Endothelial cell of umbilical vein (primary cell): ENCODE data around the gene SH3BP2. TPM values are rescaled to one million over a fixed set of nuclear protein-coding genes. Genes with fewer than 3 reads are reported as not detected.
A peak's percentile ranks its signal among the peaks of the same experiment; 100 is the strongest.

Experiments used
- BruUV-seq: library from RNA; stranded (reverse); fragments of 400-500 nt; replicated peaks from 2 replicates; lab custom pipeline; 2021; lab: Mats Ljungman, UMichigan
- CTCF ChIA-PET: fragments of 300-600, 350-600 bp; sonication (Branson Sonifier 250); formaldehyde crosslinking; loops from one replicate; lab custom pipeline; 2021; ENCODE audit warnings: antibody characterized with exemption, inconsistent platforms; lab: Charles Lee
- POLR2A ChIA-PET: fragments of 300-600, 350-600 bp; sonication (Branson Sonifier 250); formaldehyde crosslinking; loops from one replicate; lab custom pipeline; 2021; ENCODE audit warnings: antibody characterized with exemption, inconsistent platforms; lab: Charles Lee
- DNase-seq: peaks from one replicate; pipeline ENCODE4 v3.0.0-alpha.2; 2011; ENCODE audit warnings: low read depth, low spot score
- FAIRE-seq: peaks from 2 replicates; lab custom pipeline; 2011; peaks lifted over from hg19 to GRCh38; lab: Jason Lieb, UNC
- H2AFZ ChIP-seq: 2 replicates; pipeline ENCODE4 v1.6.0; 2012; ENCODE audit warnings: low read depth, low read length, control low read depth, inconsistent platforms
- H3K27ac ChIP-seq: 2 replicates; pipeline ENCODE4 v1.5.1; 2011; ENCODE audit warnings: low read depth, mild to moderate bottlenecking, control low read depth, low read length, moderate library complexity; ENCODE audit not compliant: insufficient read depth
- H3K27me3 ChIP-seq, 2 experiments: 2 replicates each; pipeline versions ENCODE4 v1.6.0 to v1.6.1; 2011; ENCODE audit warnings: low read length in 2 of 2, mixed read lengths in 1 of 2; ENCODE audit not compliant: control insufficient read depth in 2 of 2, insufficient read depth in 2 of 2
- H3K36me3 ChIP-seq, 2 experiments: 2 replicates in 1 of 2; 3 replicates in 1 of 2; pipeline ENCODE4 v1.5.1; 2011; ENCODE audit warnings: low read length in 2 of 2, mild to moderate bottlenecking in 1 of 2, moderate library complexity in 1 of 2; ENCODE audit not compliant: control insufficient read depth in 2 of 2, insufficient read depth in 2 of 2; ENCODE audit errors: extremely low read depth in 1 of 2
- H3K4me1 ChIP-seq: 3 replicates; pipeline ENCODE4 v1.5.1; 2011; ENCODE audit warnings: mild to moderate bottlenecking, low read length; ENCODE audit not compliant: control insufficient read depth, insufficient read depth; ENCODE audit errors: extremely low read depth
- H3K4me2 ChIP-seq: 2 replicates; pipeline ENCODE4 v1.6.1; 2011; ENCODE audit warnings: low read length, control low read depth, mixed read lengths; ENCODE audit not compliant: insufficient read depth
- H3K4me3 ChIP-seq, 3 experiments: fragments of 200-600 bp in 1 of 3; sonication (generic), shearing (Covaris generic) in 1 of 3; replicated peaks in 1 of 3; 2 replicates each; pipeline ENCODE4 v1.5.1; 2011 to 2016; ENCODE audit warnings: control low read depth in 3 of 3, low read length in 3 of 3, mild to moderate bottlenecking in 2 of 3, inconsistent platforms in 1 of 3, low read depth in 1 of 3, moderate library complexity in 1 of 3; ENCODE audit not compliant: insufficient read depth in 1 of 3
- H3K79me2 ChIP-seq: 2 replicates; pipeline ENCODE4 v1.6.0; 2012; ENCODE audit warnings: low read length, inconsistent platforms; ENCODE audit not compliant: control insufficient read depth, insufficient read depth
- H3K9ac ChIP-seq: replicated peaks from 2 replicates; pipeline ENCODE3; 2011; ENCODE audit warnings: low read length, control low read depth; ENCODE audit not compliant: insufficient read depth; ENCODE audit errors: extremely low read depth
- H3K9me1 ChIP-seq: replicated peaks from 3 replicates; pipeline ENCODE4 v1.6.0; 2011; ENCODE audit warnings: mild to moderate bottlenecking, low read length; ENCODE audit not compliant: control insufficient read depth, insufficient read depth; ENCODE audit errors: extremely low read depth
- H3K9me3 ChIP-seq: replicated peaks from 2 replicates; pipeline ENCODE4 v1.5.1; 2012; ENCODE audit warnings: low read length, inconsistent platforms; ENCODE audit not compliant: control insufficient read depth, insufficient read depth
- H4K20me1 ChIP-seq: replicated peaks from 2 replicates; pipeline ENCODE3; 2011; ENCODE audit warnings: mild to moderate bottlenecking, low read length; ENCODE audit not compliant: control insufficient read depth, insufficient read depth; ENCODE audit errors: extremely low read depth
- EZH2 ChIP-seq: IDR thresholded peaks from 2 replicates; pipeline ENCODE4 v1.6.1; 2012; ENCODE audit warnings: borderline replicate concordance, low read depth, mild to moderate bottlenecking, moderate library complexity, low read length, inconsistent platforms; ENCODE audit not compliant: severe bottlenecking
- FOS ChIP-seq: IDR thresholded peaks from 2 replicates; pipeline ENCODE4 v1.6.1; 2011; ENCODE audit warnings: mild to moderate bottlenecking, low read length, moderate library complexity, borderline replicate concordance; ENCODE audit not compliant: insufficient read depth
- GATA2 ChIP-seq: IDR thresholded peaks from 2 replicates; pipeline ENCODE4 v1.7.0; 2011; ENCODE audit warnings: low read depth, mild to moderate bottlenecking, moderate library complexity, mixed read lengths, low read length; ENCODE audit not compliant: insufficient read length, insufficient read depth
- JUN ChIP-seq: IDR thresholded peaks from 2 replicates; pipeline ENCODE4 v1.6.1; 2011; ENCODE audit warnings: borderline replicate concordance, low read depth; ENCODE audit not compliant: insufficient read length, insufficient read depth
- MYC ChIP-seq: IDR thresholded peaks from one replicate; pipeline ENCODE4 v1.6.1; 2011; ENCODE audit warnings: mild to moderate bottlenecking, low read depth, low read length
- POLR2A ChIP-seq: IDR thresholded peaks from 2 replicates; pipeline ENCODE4 v1.6.1; 2012; ENCODE audit warnings: low read depth, mild to moderate bottlenecking, control low read depth, low read length
- POLR2AphosphoS5 ChIP-seq: IDR thresholded peaks from 2 replicates; pipeline ENCODE4 v1.6.1; 2012; ENCODE audit warnings: low read depth, mild to moderate bottlenecking, control low read depth, low read length, moderate library complexity; ENCODE audit not compliant: insufficient read depth
- dilution Hi-C: fragments of 300-500 bp; cut with MboI; formaldehyde crosslinking; loops from one replicate; pipeline ENCODE4 v1.15.0; 2019; ENCODE audit warnings: low sequenced_read_pairs; ENCODE audit not compliant: extremely low pct_ligation_motif_present
- intact Hi-C: fragments of 100-400 bp; cut with micrococcal nuclease; formaldehyde crosslinking; loops from one replicate; pipeline ENCODE4 v1.10.0; 2022
- polyA plus RNA-seq, 4 experiments: library from polyadenylated mRNA; depleted of rRNA in 3 of 4; stranded (reverse) in 3 of 4; unstranded in 1 of 4; fragments of >200 nt; gene quantifications; 2 replicates each; pipeline versions ENCODE4 v1.2.1 to v1.2.3, GENCODE V29; 2011 to 2012; ENCODE audit warnings: missing spikeins in 1 of 4
- total RNA-seq: library from RNA; stranded (reverse); gene quantifications from 2 replicates; pipeline ENCODE4 v1.2.3, GENCODE V29; 2021
- TF ChIP-seq, protein P1 (sequence below), 2 donors: IDR thresholded peaks; 1 replicate in 1 of 2; 2 replicates in 1 of 2; pipeline ENCODE4 v1.5.1; 2011; ENCODE audit warnings: low read length in 2 of 2, mild to moderate bottlenecking in 2 of 2, moderate library complexity in 2 of 2, control low read depth in 1 of 2, inconsistent platforms in 1 of 2, low read depth in 1 of 2; ENCODE audit not compliant: insufficient read depth in 1 of 2; ENCODE audit errors: extremely low read depth in 1 of 2
- TF ChIP-seq, protein P2 (sequence below): IDR thresholded peaks from 2 replicates; pipeline ENCODE4 v1.6.1; 2011; ENCODE audit not compliant: insufficient read depth, insufficient read length

SH3BP2 gene
- total and polyA plus RNA-seq, 2 donors (not counting 3 experiments of a cell fraction or from before 2014, with no cell fraction given): 69.2 to 73.9 TPM

DNA sequence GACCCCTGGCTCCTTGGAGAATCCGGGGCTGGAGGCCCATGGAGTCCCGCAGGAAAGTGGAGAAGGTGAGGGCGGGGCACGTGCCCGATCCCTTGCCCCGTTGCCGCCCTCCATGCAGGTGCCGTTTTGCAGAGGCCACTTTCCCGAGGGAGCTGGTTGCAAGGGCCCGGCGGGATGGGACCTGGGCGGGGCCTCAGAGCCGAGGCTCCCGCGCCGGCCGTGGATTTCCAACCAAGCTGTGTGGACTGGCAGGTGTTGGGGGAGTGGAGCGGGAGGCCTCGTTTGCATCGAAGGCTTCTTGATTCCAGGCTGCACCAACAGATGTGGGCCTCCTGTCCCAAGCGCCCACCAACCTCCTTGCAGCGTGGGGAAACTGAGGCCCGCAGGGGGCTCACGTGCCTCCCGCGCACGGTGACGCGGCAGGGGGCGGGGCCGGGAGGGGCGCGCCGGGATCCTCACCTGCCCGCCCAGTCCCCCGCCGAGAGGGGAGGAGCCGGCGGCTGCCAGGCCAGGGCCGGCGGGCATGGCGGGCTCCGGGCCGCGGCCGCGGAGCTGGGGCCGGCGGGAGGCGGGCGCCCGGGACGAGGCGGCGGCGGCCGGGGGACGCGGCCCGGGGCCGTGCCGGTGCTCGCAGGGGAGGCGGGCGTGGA is 24.9 kb downstream of the SH3BP2 start:
- H3K9ac ChIP-seq: peak overlapping the region; percentile 67
- intact Hi-C loops (loop anchor here (1.0 kb wide), 1 partner anchor 25 kb away; the partner anchor contains the start of gene ADD1), dilution Hi-C loops (no loop called here)
- H3K9me1 ChIP-seq: no peaks in the 10 kb centered on the region
- no peaks in the 10 kb centered on the region for H3K9me3 ChIP-seq
- TF ChIP-seq, protein P1, sequence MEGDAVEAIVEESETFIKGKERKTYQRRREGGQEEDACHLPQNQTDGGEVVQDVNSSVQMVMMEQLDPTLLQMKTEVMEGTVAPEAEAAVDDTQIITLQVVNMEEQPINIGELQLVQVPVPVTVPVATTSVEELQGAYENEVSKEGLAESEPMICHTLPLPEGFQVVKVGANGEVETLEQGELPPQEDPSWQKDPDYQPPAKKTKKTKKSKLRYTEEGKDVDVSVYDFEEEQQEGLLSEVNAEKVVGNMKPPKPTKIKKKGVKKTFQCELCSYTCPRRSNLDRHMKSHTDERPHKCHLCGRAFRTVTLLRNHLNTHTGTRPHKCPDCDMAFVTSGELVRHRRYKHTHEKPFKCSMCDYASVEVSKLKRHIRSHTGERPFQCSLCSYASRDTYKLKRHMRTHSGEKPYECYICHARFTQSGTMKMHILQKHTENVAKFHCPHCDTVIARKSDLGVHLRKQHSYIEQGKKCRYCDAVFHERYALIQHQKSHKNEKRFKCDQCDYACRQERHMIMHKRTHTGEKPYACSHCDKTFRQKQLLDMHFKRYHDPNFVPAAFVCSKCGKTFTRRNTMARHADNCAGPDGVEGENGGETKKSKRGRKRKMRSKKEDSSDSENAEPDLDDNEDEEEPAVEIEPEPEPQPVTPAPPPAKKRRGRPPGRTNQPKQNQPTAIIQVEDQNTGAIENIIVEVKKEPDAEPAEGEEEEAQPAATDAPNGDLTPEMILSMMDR (IDR thresholded peaks at IDR 0.05; ENCODE audit: extremely low read depth in 1 of 2, insufficient read depth in 1 of 2, low read depth in 1 of 2, low read length in 2 of 2): no peak
- TF ChIP-seq POLR2AphosphoS5 (no peak), EZH2 (no peak), GATA2 (no peak), POLR2A (no peak), MYC (no peak), FOS (no peak), JUN (no peak)
- TF ChIP-seq, protein P2, sequence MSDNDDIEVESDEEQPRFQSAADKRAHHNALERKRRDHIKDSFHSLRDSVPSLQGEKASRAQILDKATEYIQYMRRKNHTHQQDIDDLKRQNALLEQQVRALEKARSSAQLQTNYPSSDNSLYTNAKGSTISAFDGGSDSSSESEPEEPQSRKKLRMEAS: no peak
- H2AFZ ChIP-seq: no peak overlapping the region
- CTCF ChIA-PET: interaction anchor here (1.3 to 2.8 kb wide), 3 partner anchors 19 to 54 kb away, joined by 3 to 28 read pairs (median 6); no protein-coding TSS in a partner anchor
- no peak overlapping the region for H3K27ac ChIP-seq
- no peaks in the 10 kb centered on the region for H4K20me1 ChIP-seq
- FAIRE-seq (no peak), DNase-seq (peak; percentile 22)
- H3K36me3 ChIP-seq: peaks cover 2 to 6% of the 10 kb centered on the region in 2 experiments
- H3K4me3 ChIP-seq: peak overlapping the region in 1 of 3 experiments; percentile 54
- H3K79me2 ChIP-seq: peaks cover 72% of the 10 kb centered on the region
- H3K4me2 ChIP-seq: peak overlapping the region; percentile 59
- POLR2A ChIA-PET: no interaction called here
- H3K4me1 ChIP-seq: peaks cover 10% of the 10 kb centered on the region
- no TSS peak for BruUV-seq
- H3K27me3 ChIP-seq: no peaks in the 10 kb centered on the region
